ENCODE data around the gene IQCB1. TPM values are rescaled to one million over a fixed set of nuclear protein-coding genes. Genes with fewer than 3 reads are reported as not detected.

Gene IQCB1, protein sequence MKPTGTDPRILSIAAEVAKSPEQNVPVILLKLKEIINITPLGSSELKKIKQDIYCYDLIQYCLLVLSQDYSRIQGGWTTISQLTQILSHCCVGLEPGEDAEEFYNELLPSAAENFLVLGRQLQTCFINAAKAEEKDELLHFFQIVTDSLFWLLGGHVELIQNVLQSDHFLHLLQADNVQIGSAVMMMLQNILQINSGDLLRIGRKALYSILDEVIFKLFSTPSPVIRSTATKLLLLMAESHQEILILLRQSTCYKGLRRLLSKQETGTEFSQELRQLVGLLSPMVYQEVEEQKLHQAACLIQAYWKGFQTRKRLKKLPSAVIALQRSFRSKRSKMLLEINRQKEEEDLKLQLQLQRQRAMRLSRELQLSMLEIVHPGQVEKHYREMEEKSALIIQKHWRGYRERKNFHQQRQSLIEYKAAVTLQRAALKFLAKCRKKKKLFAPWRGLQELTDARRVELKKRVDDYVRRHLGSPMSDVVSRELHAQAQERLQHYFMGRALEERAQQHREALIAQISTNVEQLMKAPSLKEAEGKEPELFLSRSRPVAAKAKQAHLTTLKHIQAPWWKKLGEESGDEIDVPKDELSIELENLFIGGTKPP
- total RNA-seq (2021) (44.0 and 49.5 TPM in 2 replicates), Bru-seq, nascent RNA (percentile 95 among the genes with signal in this experiment), BruChase-seq, experiment 1, labeled RNA remaining after a 2-hour chase (percentile 91 among the genes with signal in this experiment), BruChase-seq, experiment 2, labeled RNA remaining after a 6-hour chase (percentile 79 among the genes with signal in this experiment)
- long read RNA-seq, transcript IQCB1-201 (15 exons, 2,594 nt): major isoform, 54 of 94 reads
- long read RNA-seq, partial matches to known transcripts: 9 of 94 reads
- long read RNA-seq, other reads (novel, unspliced or antisense): 29 of 94 reads

DNA sequence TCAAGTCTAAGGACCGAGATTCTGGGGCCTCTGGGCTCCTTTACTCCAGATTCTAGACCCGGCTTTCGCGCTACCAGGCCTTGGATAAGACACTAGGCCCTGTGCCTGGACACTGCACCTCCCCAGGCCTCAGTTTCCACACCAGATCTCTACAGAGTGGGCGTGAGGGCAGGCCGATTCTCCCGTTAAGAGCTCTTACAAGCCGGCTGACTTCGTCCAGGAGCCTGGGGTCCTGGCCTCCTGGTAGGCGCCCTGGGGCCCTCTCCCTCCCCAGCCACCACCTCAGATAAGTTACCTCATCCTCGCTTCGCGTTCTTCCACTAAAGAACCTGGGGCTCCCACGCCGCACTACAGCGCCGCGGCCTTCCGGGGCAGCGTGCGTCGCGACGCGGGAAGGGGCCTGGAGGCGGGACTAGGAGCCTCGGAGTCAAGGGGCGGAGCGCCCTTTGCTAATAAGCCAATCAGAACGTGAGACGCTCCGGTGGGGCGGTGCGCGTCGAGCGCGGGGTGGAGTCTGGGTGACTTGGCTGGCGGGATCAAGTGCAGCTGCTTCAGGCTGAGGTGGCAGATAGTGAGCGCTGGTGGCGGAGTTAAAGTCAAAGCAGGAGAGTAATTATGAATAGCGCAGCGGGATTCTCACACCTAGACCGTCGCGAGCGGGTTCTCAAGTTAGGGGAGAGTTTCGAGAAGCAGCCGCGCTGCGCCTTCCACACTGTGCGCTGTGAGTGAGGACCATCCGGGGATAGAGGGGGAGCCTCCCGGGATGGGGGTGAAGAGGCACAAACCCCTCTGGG lies at the start of gene IQCB1, which contains the start of gene EAF2:
Gene IQCB1 (minus strand): TSS at position 390 of the 794 bp plus-strand sequence. CDS start 6,100 bp downstream, outside the sequence.
Gene EAF2 (plus strand): TSS at position 539 of the 794 bp plus-strand sequence. CDS start 77 bp downstream, at position 616.
- BruUV-seq (replicated peaks): no TSS peak
- ChIA-PET POLR2A (ENCODE audit: low non-redundant PET) (interaction anchor here (0.6 kb wide), 2 partner anchors 60 to 235 kb away, joined by 3 to 13 read pairs; no protein-coding TSS in a partner anchor), CTCF (no interaction called here)

DNA sequence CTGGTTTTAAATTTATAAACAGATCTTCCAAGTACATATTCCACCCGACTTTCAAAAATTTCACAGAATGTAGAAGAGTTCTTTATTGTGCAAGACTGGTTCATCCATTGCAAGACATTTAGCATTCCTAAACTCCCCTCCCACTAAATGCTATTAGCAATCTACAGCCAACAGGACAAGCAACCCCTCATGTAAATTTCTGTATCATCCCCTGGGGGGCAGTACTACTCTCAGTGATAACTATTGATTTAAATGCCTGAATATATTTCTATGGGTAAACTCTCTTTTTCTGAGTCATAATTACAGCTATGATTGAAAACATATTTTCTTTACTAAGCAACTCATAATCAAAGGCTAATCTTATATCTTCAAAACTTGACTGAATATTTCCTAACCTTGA lies 48.6 kb upstream of the IQCB1 start:
- Histone ChIP-seq H3K36me3 (ENCODE audit: insufficient read depth, low read length, poor library complexity, severe bottlenecking) (no peaks in the 10 kb centered on the region), H3K9me3 (ENCODE audit: low read depth, low read length, poor library complexity, severe bottlenecking) (no peaks in the 10 kb centered on the region), H3K27ac (ENCODE audit: low read depth, low read length, poor library complexity, severe bottlenecking) (no peak overlapping the region), H3K4me1 (ENCODE audit: insufficient read depth, low read length, poor library complexity, severe bottlenecking) (no peaks in the 10 kb centered on the region), H3K4me3 (ENCODE audit: low read depth, low read length, poor library complexity, severe bottlenecking) (no peak overlapping the region), H3K27me3 (replicated peaks; ENCODE audit: insufficient read depth, low read depth, low read length, poor library complexity) (no peaks in the 10 kb centered on the region)
- TF ChIP-seq, protein P1, sequence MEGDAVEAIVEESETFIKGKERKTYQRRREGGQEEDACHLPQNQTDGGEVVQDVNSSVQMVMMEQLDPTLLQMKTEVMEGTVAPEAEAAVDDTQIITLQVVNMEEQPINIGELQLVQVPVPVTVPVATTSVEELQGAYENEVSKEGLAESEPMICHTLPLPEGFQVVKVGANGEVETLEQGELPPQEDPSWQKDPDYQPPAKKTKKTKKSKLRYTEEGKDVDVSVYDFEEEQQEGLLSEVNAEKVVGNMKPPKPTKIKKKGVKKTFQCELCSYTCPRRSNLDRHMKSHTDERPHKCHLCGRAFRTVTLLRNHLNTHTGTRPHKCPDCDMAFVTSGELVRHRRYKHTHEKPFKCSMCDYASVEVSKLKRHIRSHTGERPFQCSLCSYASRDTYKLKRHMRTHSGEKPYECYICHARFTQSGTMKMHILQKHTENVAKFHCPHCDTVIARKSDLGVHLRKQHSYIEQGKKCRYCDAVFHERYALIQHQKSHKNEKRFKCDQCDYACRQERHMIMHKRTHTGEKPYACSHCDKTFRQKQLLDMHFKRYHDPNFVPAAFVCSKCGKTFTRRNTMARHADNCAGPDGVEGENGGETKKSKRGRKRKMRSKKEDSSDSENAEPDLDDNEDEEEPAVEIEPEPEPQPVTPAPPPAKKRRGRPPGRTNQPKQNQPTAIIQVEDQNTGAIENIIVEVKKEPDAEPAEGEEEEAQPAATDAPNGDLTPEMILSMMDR (conservative IDR thresholded peaks at IDR 0.05; ENCODE audit: low read depth, low read length): peak; percentile 76
- no peak for TF ChIP-seq EZH2 (IDR thresholded peaks at IDR 0.05; ENCODE audit: borderline replicate concordance, low read depth, low read length, poor library complexity, severe bottlenecking)
- CTCF ChIA-PET: interaction anchor here (0.6 to 1.1 kb wide), 2 partner anchors 112 to 577 kb away, joined by 3 to 6 read pairs; no protein-coding TSS in a partner anchor
- intact Hi-C loops (cut with micrococcal nuclease; ENCODE audit: unreplicated experiment): loop anchor here (5.0 to 10.0 kb wide), 2 partner anchors 114 to 211 kb away; no protein-coding TSS in a partner anchor
- peak; percentile 77 for DNase-seq (ENCODE audit: low spot score)
- POLR2A ChIA-PET (ENCODE audit: low non-redundant PET): no interaction called here
- BruUV-seq (replicated peaks): no TSS peak

More for the DNA sequence above, at the start of gene IQCB1, which contains the start of gene EAF2:
- H3K27ac ChIP-seq (ENCODE audit: low read depth, low read length, poor library complexity, severe bottlenecking): peak within 1 kb of the TSS; percentile 92
- no peaks in the 10 kb centered on the region for H3K9me3 ChIP-seq (ENCODE audit: low read depth, low read length, poor library complexity, severe bottlenecking)
- intact Hi-C loops (cut with micrococcal nuclease; ENCODE audit: unreplicated experiment): no loop called here
- H3K27me3 ChIP-seq (replicated peaks; ENCODE audit: insufficient read depth, low read depth, low read length, poor library complexity): no peaks in the 10 kb centered on the region
- DNase-seq (ENCODE audit: low spot score): peak; percentile 96
- TF ChIP-seq, protein P1 (conservative IDR thresholded peaks at IDR 0.05; ENCODE audit: low read depth, low read length): no peak
- no peak for TF ChIP-seq EZH2 (IDR thresholded peaks at IDR 0.05; ENCODE audit: borderline replicate concordance, low read depth, low read length, poor library complexity, severe bottlenecking)
- H3K36me3 ChIP-seq (ENCODE audit: insufficient read depth, low read length, poor library complexity, severe bottlenecking): peaks cover 17% of the 10 kb centered on the region
- H3K4me3 ChIP-seq (ENCODE audit: low read depth, low read length, poor library complexity, severe bottlenecking): peak within 1 kb of the TSS; percentile 84
- H3K4me1 ChIP-seq (ENCODE audit: insufficient read depth, low read length, poor library complexity, severe bottlenecking): no peaks in the 10 kb centered on the region

DNA sequence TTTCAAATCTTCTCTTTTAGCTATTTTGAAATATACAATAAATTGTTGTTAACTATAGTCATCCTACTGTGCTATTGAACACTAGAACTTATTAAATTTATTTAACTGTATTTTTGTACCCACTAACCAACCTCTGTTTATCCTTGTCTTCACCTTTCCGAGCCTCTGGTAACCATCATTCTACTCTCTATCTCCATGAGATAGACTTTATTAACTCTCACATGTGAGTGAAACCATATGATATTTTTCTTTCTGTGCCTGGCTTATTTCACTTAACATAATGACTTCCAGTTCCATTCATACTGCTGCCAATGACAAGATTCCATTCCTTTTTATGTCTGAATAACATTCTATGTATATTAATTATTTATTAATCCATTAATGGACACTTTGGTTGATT lies 43.6 kb upstream of the IQCB1 start:
- Histone ChIP-seq H3K4me3 (ENCODE audit: low read depth, low read length, poor library complexity, severe bottlenecking) (no peak overlapping the region), H3K9me3 (ENCODE audit: low read depth, low read length, poor library complexity, severe bottlenecking) (no peaks in the 10 kb centered on the region), H3K36me3 (ENCODE audit: insufficient read depth, low read length, poor library complexity, severe bottlenecking) (no peaks in the 10 kb centered on the region), H3K4me1 (ENCODE audit: insufficient read depth, low read length, poor library complexity, severe bottlenecking) (no peaks in the 10 kb centered on the region), H3K27ac (ENCODE audit: low read depth, low read length, poor library complexity, severe bottlenecking) (no peak overlapping the region), H3K27me3 (replicated peaks; ENCODE audit: insufficient read depth, low read depth, low read length, poor library complexity) (no peaks in the 10 kb centered on the region)
- DNase-seq (ENCODE audit: low spot score): no peak
- ChIA-PET POLR2A (ENCODE audit: low non-redundant PET) (no interaction called here), CTCF (no interaction called here)
- intact Hi-C loops (cut with micrococcal nuclease; ENCODE audit: unreplicated experiment): no loop called here
- no TSS peak for BruUV-seq (replicated peaks)
- TF ChIP-seq, protein P1 (conservative IDR thresholded peaks at IDR 0.05; ENCODE audit: low read depth, low read length): no peak
- no peak for TF ChIP-seq EZH2 (IDR thresholded peaks at IDR 0.05; ENCODE audit: borderline replicate concordance, low read depth, low read length, poor library complexity, severe bottlenecking)

Measured in A673 (cell line).